CD4-positive, alpha-beta memory T cell (primary cell): ENCODE data around the gene HDAC3. TPM values are rescaled to one million over a fixed set of nuclear protein-coding genes. Genes with fewer than 3 reads are reported as not detected.
A peak's percentile ranks its signal among the peaks of the same experiment; 100 is the strongest.

Source experiments
- CTCF ChIA-PET: fragments of 350-600 bp; sonication (Branson Sonifier 250); formaldehyde crosslinking; loops from one replicate; lab custom pipeline; 2021; ENCODE audit warnings: inconsistent platforms; ENCODE audit not compliant: partially characterized antibody; lab: Charles Lee
- POLR2A ChIA-PET: fragments of 350-600 bp; sonication (Branson Sonifier 250); formaldehyde crosslinking; loops from one replicate; lab custom pipeline; 2021; ENCODE audit not compliant: partially characterized antibody; lab: Charles Lee
- DNase-seq, 5 donors: peaks; one replicate each; pipeline versions ENCODE4 v3.0.0 to v3.0.0-alpha.2; 2020 to 2022; ENCODE audit warnings: mixed read lengths in 1 of 5
- H3K27ac ChIP-seq: one replicate; pipeline ENCODE4 v1.7.0; 2013; ENCODE audit warnings: low read depth, low read length
- H3K27me3 ChIP-seq: 2 replicates; pipeline ENCODE4 v1.7.0; 2013; ENCODE audit warnings: mild to moderate bottlenecking, low read length, moderate library complexity; ENCODE audit not compliant: insufficient read depth
- H3K36me3 ChIP-seq: 2 replicates; pipeline ENCODE4 v1.7.0; 2013; ENCODE audit warnings: mild to moderate bottlenecking, low read length, moderate library complexity; ENCODE audit not compliant: insufficient read depth
- H3K4me1 ChIP-seq: 2 replicates; pipeline ENCODE4 v1.7.0; 2013; ENCODE audit warnings: mild to moderate bottlenecking, low read length, moderate library complexity; ENCODE audit not compliant: insufficient read depth
- H3K4me3 ChIP-seq, 2 donors: one replicate each; pipeline ENCODE4 v1.7.0; 2013; ENCODE audit warnings: low read length in 2 of 2, mild to moderate bottlenecking in 1 of 2
- H3K9me3 ChIP-seq, 2 donors: one replicate each; pipeline ENCODE4 v1.7.0; 2013; ENCODE audit warnings: low read length in 2 of 2, control low read depth in 1 of 2; ENCODE audit not compliant: control insufficient read depth in 1 of 2
- H3K27ac Mint-ChIP-seq, 7 donors: one replicate each; pipeline ENCODE4 v1.8.0; 2020 to 2021; ENCODE audit warnings: mixed read lengths in 7 of 7, mild to moderate bottlenecking in 6 of 7, inconsistent platforms in 3 of 7, moderate library complexity in 3 of 7
- H3K27me3 Mint-ChIP-seq, 2 donors: one replicate each; pipeline ENCODE4 v1.8.0; 2020 to 2021; ENCODE audit warnings: mixed read lengths in 2 of 2
- H3K36me3 Mint-ChIP-seq, 2 donors: one replicate each; pipeline ENCODE4 v1.8.0; 2020 to 2021; ENCODE audit warnings: mixed read lengths in 2 of 2, inconsistent platforms in 1 of 2, mild to moderate bottlenecking in 1 of 2
- H3K4me1 Mint-ChIP-seq, 4 donors: one replicate each; pipeline ENCODE4 v1.8.0; 2020 to 2021; ENCODE audit warnings: mixed read lengths in 4 of 4, mild to moderate bottlenecking in 1 of 4
- H3K4me3 Mint-ChIP-seq, 8 donors: one replicate each; pipeline ENCODE4 v1.8.0; 2020 to 2021; ENCODE audit warnings: mixed read lengths in 8 of 8, mild to moderate bottlenecking in 7 of 8, moderate library complexity in 6 of 8, inconsistent platforms in 3 of 8
- H3K9me3 Mint-ChIP-seq, 8 donors: one replicate each; pipeline ENCODE4 v1.8.0; 2020 to 2021; ENCODE audit warnings: mixed read lengths in 8 of 8, mild to moderate bottlenecking in 5 of 8, inconsistent platforms in 3 of 8, moderate library complexity in 1 of 8
- intact Hi-C: fragments of 100-400 bp; cut with micrococcal nuclease; formaldehyde crosslinking; loops from one replicate; pipeline ENCODE4 v1.15.1; 2023
- polyA plus RNA-seq, 2 donors: library from polyadenylated mRNA; unstranded; fragments of 300-500 nt; fragmentation: Illumina TruSeq; gene quantifications; one replicate each; pipeline ENCODE4 v1.2.3, GENCODE V29; 2021
- total RNA-seq, 2 experiments: library from RNA; stranded (reverse); gene quantifications; one replicate each; pipeline ENCODE4 v1.2.3, GENCODE V29; 2021

Gene HDAC3
- total and polyA plus RNA-seq, 4 experiments from 2014 or later: 85.1 to 137 (median 91.9) TPM

DNA sequence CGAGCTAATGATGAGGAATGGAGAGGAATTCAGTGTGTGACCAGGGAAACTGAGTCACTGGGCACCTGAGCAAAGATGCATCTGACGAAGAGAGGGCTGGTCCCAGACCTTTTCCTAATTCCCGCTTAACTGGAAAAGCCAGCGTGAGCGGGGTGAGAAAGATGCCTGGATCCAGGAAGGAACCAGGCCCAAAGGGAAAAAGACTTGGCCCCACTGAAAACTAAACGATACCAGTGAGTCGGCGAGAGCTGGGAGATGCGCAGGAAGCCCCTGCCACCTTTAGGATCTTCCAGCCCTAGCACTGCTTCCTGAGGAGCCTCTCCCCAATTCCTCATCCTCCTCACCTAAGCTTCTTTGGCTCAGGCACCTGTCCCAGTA is 15.1 kb upstream of the HDAC3 start:
- intact Hi-C loops: loop anchor here (1.0 kb wide), 1 partner anchor 15 kb away; the partner anchor contains the start of genes HDAC3 and RELL2
- DNase-seq: no peak
- Mint-ChIP-seq H3K27ac (peak overlapping the region; percentile 86 to 97 (median 93)), H3K36me3 (peaks cover 16 to 23% of the 10 kb centered on the region in 2 donors), H3K4me3 (peak overlapping the region; percentile 87 to 96 (median 93)), H3K27me3 (no peaks in the 10 kb centered on the region), H3K4me1 (peaks cover 25 to 49% (median 38%) of the 10 kb centered on the region in 4 donors), H3K9me3 (no peaks in the 10 kb centered on the region)
- no peaks in the 10 kb centered on the region for H3K9me3 ChIP-seq
- ChIA-PET POLR2A (interaction anchor here (0.7 to 3.1 kb wide), 14 partner anchors 9 to 444 kb away, joined by 3 to 55 read pairs (median 7); partner anchors contain the start of genes ARAP3, DELE1, GNPDA1 and HDAC3), CTCF (interaction anchor here (1.1 to 3.2 kb wide), 11 partner anchors 11 to 318 kb away, joined by 3 to 15 read pairs (median 6); partner anchors contain the start of genes HDAC3 and RELL2)
- H3K4me1 ChIP-seq: peaks cover 29% of the 10 kb centered on the region
- peak overlapping the region; percentile 50 for H3K27ac ChIP-seq
- peaks cover 10% of the 10 kb centered on the region for H3K36me3 ChIP-seq
- H3K27me3 ChIP-seq: no peaks in the 10 kb centered on the region
- peak overlapping the region; percentile 42 to 74 for H3K4me3 ChIP-seq

DNA sequence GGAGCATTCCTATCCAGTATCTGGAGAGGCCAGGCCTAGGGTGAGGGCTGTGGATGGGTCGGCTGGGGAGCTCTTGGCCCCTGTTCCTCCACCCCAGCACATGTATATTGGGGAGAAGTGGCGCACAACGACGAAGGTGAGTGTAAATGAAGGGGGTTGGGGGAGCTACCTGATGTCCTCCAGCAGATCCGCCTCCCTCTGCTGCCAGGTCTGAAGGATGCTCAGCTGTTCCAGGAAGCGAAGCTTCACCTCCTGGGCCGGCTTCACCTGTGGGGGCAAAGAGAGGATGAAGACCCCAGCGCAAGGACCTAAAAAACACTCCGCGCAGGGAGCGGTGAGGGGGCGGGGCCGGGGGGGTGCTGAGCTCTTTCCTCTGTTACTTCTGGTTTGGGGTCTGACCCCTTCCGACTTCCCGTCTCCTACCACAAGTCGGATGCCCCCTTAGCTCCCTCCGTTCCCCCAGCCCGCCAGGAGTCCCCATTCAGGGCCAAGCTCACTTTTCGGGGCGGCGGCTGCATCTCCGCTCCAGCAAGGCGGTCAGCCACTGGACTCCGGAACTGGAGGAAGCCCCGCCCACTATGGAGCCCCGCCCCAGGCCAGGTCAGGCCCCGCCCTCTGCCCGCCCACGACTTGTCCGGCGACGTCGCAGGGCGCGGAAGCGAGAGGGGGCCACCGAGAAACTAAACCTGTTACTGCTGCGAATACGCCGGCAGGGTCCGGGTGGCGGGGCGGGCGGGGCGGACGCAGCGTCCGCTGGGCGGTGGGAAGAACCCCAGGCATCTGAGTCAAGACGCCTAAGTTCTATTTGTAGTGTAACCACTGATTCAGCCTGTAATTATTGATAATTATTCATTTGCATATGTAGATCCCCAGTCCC is 14.4 kb upstream of the HDAC3 start, which contains the start of gene FCHSD1:
Gene FCHSD1 (minus strand): TSS at position 568 of the 877 bp plus-strand sequence. CDS start 50 bp downstream, at position 518.
- DNase-seq: peak; percentile 75 to 81 (median 76)
- Histone ChIP-seq H3K9me3 (no peaks in the 10 kb centered on the region), H3K4me3 (peak within 1 kb of the TSS; percentile 42 to 74), H3K27ac (peak within 1 kb of the TSS; percentile 50), H3K36me3 (peaks cover 13% of the 10 kb centered on the region), H3K27me3 (no peaks in the 10 kb centered on the region), H3K4me1 (peaks cover 29% of the 10 kb centered on the region)
- Mint-ChIP-seq H3K36me3 (peaks cover 19 to 28% of the 10 kb centered on the region in 2 donors), H3K4me1 (peaks cover 27 to 49% (median 38%) of the 10 kb centered on the region in 4 donors), H3K27me3 (no peaks in the 10 kb centered on the region), H3K27ac (peak within 1 kb of the TSS; percentile 86 to 97 (median 94)), H3K9me3 (no peaks in the 10 kb centered on the region), H3K4me3 (peak within 1 kb of the TSS; percentile 87 to 96 (median 93))
- CTCF ChIA-PET: interaction anchor here (0.5 to 3.2 kb wide), 14 partner anchors 12 to 360 kb away, joined by 3 to 15 read pairs (median 5); partner anchors contain the start of genes DIAPH1, HDAC3 and RELL2
- intact Hi-C loops: loop anchor here (1.0 kb wide), 1 partner anchor 15 kb away; the partner anchor contains the start of genes HDAC3 and RELL2
- POLR2A ChIA-PET: interaction anchor here (0.7 to 3.1 kb wide), 20 partner anchors 9 to 445 kb away, joined by 3 to 55 read pairs (median 6); partner anchors contain the start of genes ARAP3, DELE1, DIAPH1 and GNPDA1

DNA sequence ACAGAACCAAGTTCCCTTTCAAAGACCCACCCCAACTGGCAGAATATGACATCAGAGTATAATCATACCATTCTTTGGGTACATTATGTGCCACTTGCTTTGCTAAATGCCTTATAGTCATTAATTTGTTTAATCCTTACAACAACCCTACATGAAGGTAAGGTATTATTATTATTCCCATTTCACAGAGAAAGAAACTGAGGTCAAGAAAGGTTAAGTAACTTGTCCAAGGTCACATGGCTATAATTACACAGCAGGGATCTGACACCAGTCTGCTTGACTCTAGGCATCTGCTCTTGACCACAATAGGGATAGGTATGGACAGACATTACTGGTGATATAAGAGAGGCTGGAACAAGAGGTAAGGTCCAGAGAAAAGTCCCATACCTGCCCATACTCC is 13.3 kb upstream of the HDAC3 start:
- Histone ChIP-seq H3K4me1 (peaks cover 29% of the 10 kb centered on the region), H3K4me3 (no peak overlapping the region), H3K27me3 (no peaks in the 10 kb centered on the region), H3K27ac (peak overlapping the region; percentile 50), H3K9me3 (no peaks in the 10 kb centered on the region), H3K36me3 (peaks cover 15% of the 10 kb centered on the region)
- no peak for DNase-seq
- Mint-ChIP-seq H3K27me3 (no peaks in the 10 kb centered on the region), H3K27ac (peak overlapping the region; percentile 77 to 97 (median 88)), H3K9me3 (no peaks in the 10 kb centered on the region), H3K36me3 (peaks cover 18 to 38% of the 10 kb centered on the region in 2 donors), H3K4me3 (peak overlapping the region; percentile 57 to 94 (median 83)), H3K4me1 (peaks cover 29 to 49% (median 39%) of the 10 kb centered on the region in 4 donors)
- POLR2A ChIA-PET: interaction anchor here (4.4 kb wide), 1 partner anchor 12 kb away, joined by 35 read pairs; the partner anchor contains the start of genes HDAC3 and RELL2
- intact Hi-C loops: no loop called here
- CTCF ChIA-PET: interaction anchor here (1.0 to 3.2 kb wide), 2 partner anchors 58 to 311 kb away, joined by 3 to 15 read pairs; no protein-coding TSS in a partner anchor

DNA sequence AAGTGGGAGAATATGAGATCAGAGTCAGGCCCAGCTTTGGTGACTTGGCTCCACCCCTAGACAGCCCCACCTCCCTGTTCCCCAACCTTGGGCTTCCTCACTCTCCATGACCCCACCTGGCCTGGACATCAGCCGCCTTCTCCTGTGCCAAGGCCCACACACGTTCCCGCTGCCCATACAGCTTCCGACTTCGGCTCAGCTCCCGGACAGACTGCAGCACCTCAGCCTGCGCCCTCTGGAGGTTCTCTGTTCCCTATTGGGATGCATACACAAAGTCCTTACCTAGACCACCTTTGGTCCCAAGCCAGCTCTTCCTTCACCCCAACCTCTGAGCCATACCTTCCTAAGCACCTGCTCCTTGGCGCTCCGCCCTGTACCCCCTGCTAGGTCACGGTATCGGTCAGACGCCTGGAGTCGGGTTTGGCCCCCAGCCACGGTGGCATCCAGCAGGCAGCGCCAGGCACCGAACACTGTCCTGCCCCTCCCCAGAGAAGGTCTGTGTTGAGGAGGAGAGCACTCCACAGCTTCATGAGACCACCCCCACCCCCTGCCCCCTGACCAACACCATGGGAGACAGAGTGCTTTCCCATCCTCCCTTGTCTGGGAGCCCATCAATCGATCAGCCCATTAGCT is 12.5 kb upstream of the HDAC3 start:
- Mint-ChIP-seq H3K4me3 (peak overlapping the region in 1 of 8 donors; percentile 94), H3K9me3 (no peaks in the 10 kb centered on the region), H3K36me3 (peaks cover 21 to 44% of the 10 kb centered on the region in 2 donors), H3K27ac (peak overlapping the region in 4 of 7 donors; percentile 22 to 70 (median 52)), H3K4me1 (peaks cover 29 to 49% (median 39%) of the 10 kb centered on the region in 4 donors), H3K27me3 (no peaks in the 10 kb centered on the region)
- Histone ChIP-seq H3K9me3 (no peaks in the 10 kb centered on the region), H3K27ac (no peak overlapping the region), H3K27me3 (no peaks in the 10 kb centered on the region), H3K4me1 (peaks cover 29% of the 10 kb centered on the region), H3K4me3 (no peak overlapping the region), H3K36me3 (peaks cover 15% of the 10 kb centered on the region)
- DNase-seq: no peak
- ChIA-PET POLR2A (interaction anchor here (4.4 kb wide), 1 partner anchor 12 kb away, joined by 35 read pairs; the partner anchor contains the start of genes HDAC3 and RELL2), CTCF (interaction anchor here (1.0 to 1.2 kb wide), 2 partner anchors 17 to 312 kb away, joined by 3 read pairs; no protein-coding TSS in a partner anchor)
- intact Hi-C loops: no loop called here

DNA sequence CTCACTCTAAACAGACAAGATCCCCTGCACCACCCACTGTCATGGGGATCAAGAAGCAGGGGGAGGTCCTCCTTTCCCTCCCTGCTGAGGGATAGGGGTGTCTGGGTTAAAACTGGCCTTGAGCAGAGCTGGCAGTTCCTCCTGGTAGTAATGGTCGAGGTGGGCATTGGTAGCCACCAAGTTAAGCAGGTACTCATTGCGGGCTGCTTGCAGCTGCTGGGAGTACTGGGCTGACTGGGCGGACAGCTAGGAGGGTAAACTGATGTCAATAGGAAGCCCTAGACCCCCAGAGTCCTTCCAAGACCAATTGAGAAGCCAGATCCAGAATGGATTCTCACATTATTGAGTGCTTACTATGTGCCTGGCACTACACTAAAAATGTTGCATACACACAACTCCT is 11.2 kb upstream of the HDAC3 start:
- CTCF ChIA-PET: interaction anchor here (1.4 to 1.8 kb wide), 2 partner anchors 11 to 313 kb away, joined by 4 to 13 read pairs; partner anchors contain the start of genes HDAC3 and RELL2
- Mint-ChIP-seq H3K4me3 (no peak overlapping the region), H3K36me3 (peaks cover 21 to 49% of the 10 kb centered on the region in 2 donors), H3K27me3 (no peaks in the 10 kb centered on the region), H3K27ac (peak overlapping the region in 3 of 7 donors; percentile 30 to 48 (median 42)), H3K4me1 (peaks cover 29 to 44% (median 37%) of the 10 kb centered on the region in 4 donors), H3K9me3 (no peaks in the 10 kb centered on the region)
- DNase-seq: no peak
- H3K4me3 ChIP-seq: no peak overlapping the region
- H3K27me3 ChIP-seq: no peaks in the 10 kb centered on the region
- H3K4me1 ChIP-seq: peaks cover 29% of the 10 kb centered on the region
- intact Hi-C loops: no loop called here
- no peak overlapping the region for H3K27ac ChIP-seq
- H3K9me3 ChIP-seq: no peaks in the 10 kb centered on the region
- H3K36me3 ChIP-seq: peaks cover 21% of the 10 kb centered on the region
- POLR2A ChIA-PET: interaction anchor here (4.4 kb wide), 1 partner anchor 10 kb away, joined by 35 read pairs; the partner anchor contains the start of genes HDAC3 and RELL2

DNA sequence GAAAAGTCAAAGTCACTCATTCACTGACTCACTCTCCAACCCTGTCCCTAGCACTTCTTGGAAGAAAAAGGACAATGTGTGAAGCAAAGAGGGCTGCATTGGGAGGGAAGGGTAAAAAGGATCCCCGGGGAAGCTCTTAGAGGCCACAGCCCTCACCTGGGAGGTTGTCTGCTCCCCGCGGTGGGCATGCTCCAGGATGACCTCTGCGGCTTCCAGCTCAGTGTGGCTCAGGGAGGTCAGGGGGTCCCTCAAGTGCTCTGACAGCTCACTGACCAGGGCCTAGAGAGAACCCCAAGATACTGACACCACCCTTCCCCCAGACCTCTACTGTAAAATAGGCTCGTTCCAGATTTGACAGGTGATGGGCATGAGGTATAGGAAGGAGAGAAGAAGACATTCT is 10.6 kb upstream of the HDAC3 start:
- intact Hi-C loops: no loop called here
- ChIA-PET POLR2A (interaction anchor here (1.2 to 4.4 kb wide), 2 partner anchors 10 to 36 kb away, joined by 3 to 35 read pairs; partner anchors contain the start of genes HDAC3 and RELL2), CTCF (interaction anchor here (0.5 to 1.8 kb wide), 4 partner anchors 10 to 314 kb away, joined by 3 to 13 read pairs (median 4); partner anchors contain the start of genes HDAC3 and RELL2)
- no peak overlapping the region for H3K27ac ChIP-seq
- H3K4me3 ChIP-seq: no peak overlapping the region
- no peaks in the 10 kb centered on the region for H3K27me3 ChIP-seq
- H3K4me1 Mint-ChIP-seq: peaks cover 25 to 38% (median 33%) of the 10 kb centered on the region in 4 donors
- no peak for DNase-seq
- no peaks in the 10 kb centered on the region for H3K9me3 ChIP-seq
- H3K36me3 Mint-ChIP-seq: peaks cover 21 to 52% of the 10 kb centered on the region in 2 donors
- no peaks in the 10 kb centered on the region for H3K9me3 Mint-ChIP-seq
- peak overlapping the region in 3 of 7 donors; percentile 4 to 42 (median 30) for H3K27ac Mint-ChIP-seq
- H3K4me1 ChIP-seq: peaks cover 27% of the 10 kb centered on the region
- no peak overlapping the region for H3K4me3 Mint-ChIP-seq
- H3K27me3 Mint-ChIP-seq: no peaks in the 10 kb centered on the region
- peaks cover 21% of the 10 kb centered on the region for H3K36me3 ChIP-seq
